ENCODE results near the gene IL16.
A peak's percentile ranks its signal among the peaks of the same experiment; 100 is the strongest.

IL16 gene

GRCh38 chr15:81275711-81276392, 79.2 kb downstream of the IL16 start:
- no peak for DNase-seq (ENCODE audit: low read depth)

GRCh38 chr15:81276967-81277366, 80.3 kb downstream of the IL16 start:
- DNase-seq (ENCODE audit: low read depth), result no peak

- no peak for DNase-seq (ENCODE audit: low read depth)
These were observed 81.2 kb downstream of the IL16 start for GRCh38 chr15:81277851-81278250.

- DNase-seq (ENCODE audit: low read depth), result no peak
These were observed 81.8 kb downstream of the IL16 start for GRCh38 chr15:81278306-81279029.

GRCh38 chr15:81279621-81280485, 83.2 kb downstream of the IL16 start:
- DNase-seq (ENCODE audit: low read depth), result no peak

GRCh38 chr15:81280696-81281455, 84.2 kb downstream of the IL16 start:
- DNase-seq (ENCODE audit: low read depth), result no peak

- no peak for DNase-seq (ENCODE audit: low read depth)
These were observed 84.7 kb downstream of the IL16 start for GRCh38 chr15:81281456-81281735.

- no peak for DNase-seq (ENCODE audit: low read depth)
These were observed 85.3 kb downstream of the IL16 start for GRCh38 chr15:81281766-81282605.

- no peak for DNase-seq (ENCODE audit: low read depth)
These were observed 85.9 kb downstream of the IL16 start for GRCh38 chr15:81282606-81282895.

- no peak for DNase-seq (ENCODE audit: low read depth)
These were observed 86.2 kb downstream of the IL16 start for GRCh38 chr15:81282911-81283310.

GRCh38 chr15:81284256-81285031, 87.8 kb downstream of the IL16 start:
- no peak for DNase-seq (ENCODE audit: low read depth)

GRCh38 chr15:81285461-81285860, 88.8 kb downstream of the IL16 start:
- no peak for DNase-seq (ENCODE audit: low read depth)

- DNase-seq (ENCODE audit: low read depth), result no peak
These were observed 90.0 kb downstream of the IL16 start for GRCh38 chr15:81286621-81287121.

- no peak for DNase-seq (ENCODE audit: low read depth)
These were observed 91.4 kb downstream of the IL16 start for GRCh38 chr15:81288040-81288439.

- DNase-seq (ENCODE audit: low read depth), result no peak
These were observed 91.9 kb downstream of the IL16 start for GRCh38 chr15:81288616-81289015.

GRCh38 chr15:81289910-81290309, 93.2 kb downstream of the IL16 start:
- no peak for DNase-seq (ENCODE audit: low read depth)

GRCh38 chr15:81291916-81292522, 95.3 kb downstream of the IL16 start:
- no peak for DNase-seq (ENCODE audit: low read depth)

GRCh38 chr15:81292523-81293001, 95.9 kb downstream of the IL16 start:
- no peak for DNase-seq (ENCODE audit: low read depth)

- DNase-seq (ENCODE audit: low read depth), result peak; percentile 81
These were observed 97.2 kb downstream of the IL16 start for GRCh38 chr15:81293728-81294515.
